Ascending aorta (tissue), 2 donors: Measurements from ENCODE around the gene HSD17B2. TPM values are rescaled to one million over a fixed set of nuclear protein-coding genes. Genes with fewer than 3 reads are reported as not detected.

Experiments
- DNase-seq, 2 donors: peaks; one replicate each; pipeline ENCODE4 v3.0.0-alpha.2; 2019; ENCODE audit warnings: low spot score in 2 of 2
- H3K27ac ChIP-seq, 2 donors: fragments of 200-600 bp; sonication (generic); one replicate each; pipeline ENCODE4 v1.5.1; 2016 to 2017; ENCODE audit warnings: mild to moderate bottlenecking in 1 of 2
- H3K27me3 ChIP-seq: fragments of 200-600 bp; sonication (generic); one replicate; pipeline ENCODE4 v1.5.1; 2017
- H3K36me3 ChIP-seq, 2 donors: fragments of 200-600 bp; sonication (generic); one replicate each; pipeline ENCODE4 v1.5.1; 2016
- H3K4me1 ChIP-seq, 2 donors: fragments of 200-600 bp; sonication (generic); one replicate each; pipeline ENCODE4 v1.5.1; 2016 to 2017; ENCODE audit warnings: mild to moderate bottlenecking in 1 of 2
- H3K4me3 ChIP-seq, 2 donors: fragments of 200-600 bp; sonication (generic); one replicate each; pipeline ENCODE4 v1.5.1; 2016 to 2017; ENCODE audit warnings: mild to moderate bottlenecking in 1 of 2
- H3K9me3 ChIP-seq, 2 donors: fragments of 200-600 bp; sonication (generic); one replicate each; pipeline ENCODE4 v1.5.1; 2016
- intact Hi-C: fragments of 100-400 bp; cut with DNase I; formaldehyde crosslinking; loops from one replicate; pipeline ENCODE4 v1.15.1; 2023
- total RNA-seq: library from RNA; depleted of rRNA; stranded (reverse); fragments of >200 nt; gene quantifications from one replicate; pipeline ENCODE4 v1.1.0, GENCODE V29; 2016
- TF ChIP-seq, protein P1 (sequence below), 3 experiments: fragments of 200-600 bp in 2 of 3; fragments of 450-650 bp in 1 of 3; sonication (generic) in 2 of 3; IDR thresholded peaks; one replicate each; pipeline ENCODE4 v1.5.1; 2016 to 2019; ENCODE audit warnings: antibody characterized with exemption in 3 of 3, mild to moderate bottlenecking in 1 of 3, moderate library complexity in 1 of 3

HSD17B2 gene
- total RNA-seq, 1 donor from 2014 or later: not detected

GRCh38 chr16:82040296-82040695 lies 5.2 kb downstream of the HSD17B2 start:
- Histone ChIP-seq H3K4me1 (no peaks in the 10 kb centered on the region), H3K27ac (no peak overlapping the region), H3K27me3 (no peaks in the 10 kb centered on the region), H3K4me3 (no peak overlapping the region), H3K9me3 (no peaks in the 10 kb centered on the region), H3K36me3 (no peaks in the 10 kb centered on the region)
- DNase-seq: no peak
- TF ChIP-seq, protein P1, sequence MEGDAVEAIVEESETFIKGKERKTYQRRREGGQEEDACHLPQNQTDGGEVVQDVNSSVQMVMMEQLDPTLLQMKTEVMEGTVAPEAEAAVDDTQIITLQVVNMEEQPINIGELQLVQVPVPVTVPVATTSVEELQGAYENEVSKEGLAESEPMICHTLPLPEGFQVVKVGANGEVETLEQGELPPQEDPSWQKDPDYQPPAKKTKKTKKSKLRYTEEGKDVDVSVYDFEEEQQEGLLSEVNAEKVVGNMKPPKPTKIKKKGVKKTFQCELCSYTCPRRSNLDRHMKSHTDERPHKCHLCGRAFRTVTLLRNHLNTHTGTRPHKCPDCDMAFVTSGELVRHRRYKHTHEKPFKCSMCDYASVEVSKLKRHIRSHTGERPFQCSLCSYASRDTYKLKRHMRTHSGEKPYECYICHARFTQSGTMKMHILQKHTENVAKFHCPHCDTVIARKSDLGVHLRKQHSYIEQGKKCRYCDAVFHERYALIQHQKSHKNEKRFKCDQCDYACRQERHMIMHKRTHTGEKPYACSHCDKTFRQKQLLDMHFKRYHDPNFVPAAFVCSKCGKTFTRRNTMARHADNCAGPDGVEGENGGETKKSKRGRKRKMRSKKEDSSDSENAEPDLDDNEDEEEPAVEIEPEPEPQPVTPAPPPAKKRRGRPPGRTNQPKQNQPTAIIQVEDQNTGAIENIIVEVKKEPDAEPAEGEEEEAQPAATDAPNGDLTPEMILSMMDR (IDR thresholded peaks at IDR 0.05): no peak
- intact Hi-C loops: no loop called here

DNA sequence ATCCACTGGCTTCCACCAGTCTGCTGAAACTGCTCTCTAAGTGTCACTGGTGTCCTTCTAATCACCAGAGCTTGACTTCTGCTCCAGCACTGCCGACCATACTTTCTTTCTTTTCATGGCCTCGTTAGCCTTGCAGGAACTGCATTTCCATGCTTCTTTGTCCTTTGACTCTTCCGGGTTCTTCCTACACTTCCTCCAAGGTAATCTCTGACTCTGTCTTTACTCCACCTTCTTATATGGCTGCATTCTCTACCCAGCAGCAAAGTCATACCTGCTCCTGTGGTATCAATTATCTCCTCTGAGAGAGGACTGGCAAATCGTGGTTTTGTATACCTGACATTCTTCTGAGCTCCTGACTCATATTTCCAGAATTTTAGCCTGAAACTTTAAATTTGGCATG lies 6.5 kb downstream of the HSD17B2 start:
- TF ChIP-seq, protein P1 (IDR thresholded peaks at IDR 0.05): no peak
- no peaks in the 10 kb centered on the region for H3K36me3 ChIP-seq
- no peaks in the 10 kb centered on the region for H3K4me1 ChIP-seq
- no peak for DNase-seq
- no peak overlapping the region for H3K4me3 ChIP-seq
- intact Hi-C loops: no loop called here
- no peaks in the 10 kb centered on the region for H3K27me3 ChIP-seq
- H3K9me3 ChIP-seq: no peaks in the 10 kb centered on the region
- no peak overlapping the region for H3K27ac ChIP-seq

DNA sequence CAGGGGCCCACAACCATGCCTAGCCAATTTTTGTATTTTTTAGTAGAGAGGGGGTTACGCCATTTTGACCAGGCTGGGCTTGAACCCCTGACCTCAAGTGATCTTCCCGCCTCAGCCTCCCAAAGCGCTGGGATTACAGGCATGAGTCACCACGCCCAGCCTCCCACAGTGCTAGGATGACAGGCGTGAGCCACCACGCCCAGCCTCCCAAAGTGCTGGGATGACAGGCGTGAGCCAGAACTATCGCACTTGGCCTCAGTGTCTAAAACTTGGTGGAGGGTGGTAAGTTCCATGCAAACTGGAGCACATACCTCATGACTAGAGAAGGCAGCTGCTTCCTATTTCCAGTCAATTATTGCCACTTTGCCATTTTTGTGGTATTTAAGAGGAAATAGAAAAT lies 7.1 kb downstream of the HSD17B2 start:
- intact Hi-C loops: no loop called here
- Histone ChIP-seq H3K27ac (no peak overlapping the region), H3K9me3 (no peaks in the 10 kb centered on the region), H3K36me3 (no peaks in the 10 kb centered on the region), H3K27me3 (no peaks in the 10 kb centered on the region), H3K4me1 (no peaks in the 10 kb centered on the region), H3K4me3 (no peak overlapping the region)
- TF ChIP-seq, protein P1 (IDR thresholded peaks at IDR 0.05): no peak
- no peak for DNase-seq

DNA sequence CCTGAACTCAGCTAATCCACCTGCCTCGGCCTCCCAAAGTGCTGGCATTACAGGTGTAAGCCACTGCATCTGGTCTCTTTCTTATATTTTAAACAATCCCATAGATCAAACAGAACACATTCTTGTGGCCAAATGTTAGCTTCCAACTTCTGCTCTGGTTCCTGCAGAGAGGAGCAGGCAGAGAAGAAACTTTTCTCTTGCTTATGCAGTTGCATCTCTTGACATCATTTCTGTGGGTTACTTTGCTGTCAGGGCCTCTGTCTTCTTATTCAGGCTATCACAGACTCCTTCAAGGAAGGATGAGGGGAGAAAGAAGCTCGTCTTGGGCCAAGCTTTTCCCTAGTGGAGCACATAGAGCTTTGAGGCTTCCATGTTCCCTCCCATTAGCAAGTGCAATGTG lies 7.8 kb downstream of the HSD17B2 start:
- TF ChIP-seq, protein P1 (IDR thresholded peaks at IDR 0.05): no peak
- Histone ChIP-seq H3K4me1 (no peaks in the 10 kb centered on the region), H3K4me3 (no peak overlapping the region), H3K27ac (no peak overlapping the region), H3K9me3 (no peaks in the 10 kb centered on the region), H3K36me3 (no peaks in the 10 kb centered on the region), H3K27me3 (no peaks in the 10 kb centered on the region)
- intact Hi-C loops: no loop called here
- DNase-seq: no peak

- intact Hi-C loops: no loop called here
- Histone ChIP-seq H3K9me3 (no peaks in the 10 kb centered on the region), H3K27me3 (no peaks in the 10 kb centered on the region), H3K4me3 (no peak overlapping the region), H3K36me3 (no peaks in the 10 kb centered on the region), H3K4me1 (no peaks in the 10 kb centered on the region), H3K27ac (no peak overlapping the region)
- no peak for DNase-seq
- TF ChIP-seq, protein P1 (IDR thresholded peaks at IDR 0.05): no peak
Measured at GRCh38 chr16:82043680-82044584, 8.9 kb downstream of the HSD17B2 start.
